CD4-positive, alpha-beta T cell (primary cell): ENCODE data around the gene EPB41L4A. TPM values are rescaled to one million over a fixed set of nuclear protein-coding genes. Genes with fewer than 3 reads are reported as not detected.

Experiments used
- ATAC-seq: fragments of 200-7000 bp; cut with Tn5 transposase; one replicate; pipeline ENCODE4 v1.10.0; 2022; ENCODE audit warnings: mild to moderate bottlenecking; ENCODE audit not compliant: poor library complexity
- CTCF ChIA-PET: fragments of 350-600 bp; sonication (Branson Sonifier 250); formaldehyde crosslinking; loops from one replicate; lab custom pipeline; 2021; ENCODE audit warnings: antibody characterized with exemption, inconsistent platforms; lab: Charles Lee
- POLR2A ChIA-PET: fragments of 350-600 bp; sonication (Branson Sonifier 250); formaldehyde crosslinking; loops from one replicate; lab custom pipeline; 2021; ENCODE audit warnings: antibody characterized with exemption, inconsistent platforms; lab: Charles Lee
- DNase-seq, 14 experiments: peaks; one replicate each; pipeline ENCODE4 v3.0.0-alpha.2; 2013 to 2020; ENCODE audit warnings: mixed read lengths in 2 of 14
- H3K27ac ChIP-seq, 2 donors: one replicate each; pipeline versions ENCODE4 v1.5.1 to v1.7.0; 2013; ENCODE audit warnings: low read length in 2 of 2, low read depth in 1 of 2, mild to moderate bottlenecking in 1 of 2
- H3K27me3 ChIP-seq, 2 experiments: 1 replicate in 1 of 2; 2 replicates in 1 of 2; pipeline versions ENCODE4 v1.6.1 to v1.7.0; 2013; ENCODE audit warnings: low read length in 2 of 2, control low read depth in 1 of 2, mild to moderate bottlenecking in 1 of 2, moderate library complexity in 1 of 2; ENCODE audit not compliant: insufficient read depth in 2 of 2, control insufficient read depth in 1 of 2
- H3K36me3 ChIP-seq: one replicate; pipeline ENCODE4 v1.6.1; 2013; ENCODE audit warnings: low read length, control low read depth; ENCODE audit not compliant: insufficient read depth
- H3K4me1 ChIP-seq: one replicate; pipeline ENCODE4 v1.6.1; 2013; ENCODE audit warnings: low read length, control low read depth; ENCODE audit not compliant: insufficient read depth
- H3K4me3 ChIP-seq: one replicate; pipeline ENCODE4 v1.5.1; 2013; ENCODE audit warnings: mild to moderate bottlenecking, low read length, moderate library complexity
- H3K9me3 ChIP-seq, 2 experiments: 1 replicate in 1 of 2; 2 replicates in 1 of 2; pipeline versions ENCODE4 v1.6.1 to v1.7.0; 2013; ENCODE audit warnings: low read length in 2 of 2, mild to moderate bottlenecking in 2 of 2, control low read depth in 1 of 2, moderate library complexity in 1 of 2; ENCODE audit not compliant: control insufficient read depth in 1 of 2, insufficient read depth in 1 of 2
- H3K27ac Mint-ChIP-seq: one replicate; pipeline ENCODE4 v1.8.0; 2020; ENCODE audit warnings: mixed read lengths
- H3K27me3 Mint-ChIP-seq: one replicate; pipeline ENCODE4 v1.8.0; 2021; ENCODE audit warnings: mixed read lengths
- H3K36me3 Mint-ChIP-seq: one replicate; pipeline ENCODE4 v1.8.0; 2021; ENCODE audit warnings: low read depth, mixed read lengths
- H3K4me1 Mint-ChIP-seq: one replicate; pipeline ENCODE4 v1.8.0; 2021; ENCODE audit warnings: low read depth, mixed read lengths
- H3K4me3 Mint-ChIP-seq: one replicate; pipeline ENCODE4 v1.8.0; 2020; ENCODE audit warnings: mild to moderate bottlenecking, mixed read lengths
- H3K9me3 Mint-ChIP-seq: one replicate; pipeline ENCODE4 v1.8.0; 2020; ENCODE audit warnings: mixed read lengths
- CTCF ChIP-seq: fragments of 200-600 bp; IDR thresholded peaks from one replicate; pipeline ENCODE4 v1.8.0; 2022; ENCODE audit warnings: antibody characterized with exemption, mild to moderate bottlenecking
- intact Hi-C, 2 experiments: fragments of 100-400 bp; cut with DNase I in 1 of 2; cut with micrococcal nuclease in 1 of 2; formaldehyde crosslinking; loops; one replicate each; pipeline versions ENCODE4 v1.15.1 to v1.9.0; 2023 to 2025; cut with DNase I, micrococcal nuclease
- total RNA-seq, 174 experiments: library from RNA in 2 of 174; stranded (reverse) in 2 of 174; gene quantifications; one replicate each; pipeline ENCODE4 v1.2.3 and lab custom pipeline; 2021 to 2026

The EPB41L4A gene
- total RNA-seq, 2 experiments from 2014 or later = 0.08 TPM; not detected in 1

GRCh38 chr5:112165897-112166737 lies 253.0 kb downstream of the EPB41L4A start:
- no peak for ATAC-seq
- Mint-ChIP-seq H3K4me1 (peaks cover 12% of the 10 kb centered on the region), H3K9me3 (no peaks in the 10 kb centered on the region), H3K27ac (no peak overlapping the region), H3K27me3 (no peaks in the 10 kb centered on the region), H3K4me3 (peak overlapping the region; percentile 1), H3K36me3 (peaks cover 67% of the 10 kb centered on the region)
- Histone ChIP-seq H3K27me3 (no peaks in the 10 kb centered on the region), H3K36me3 (peaks cover 54% of the 10 kb centered on the region), H3K27ac (no peak overlapping the region), H3K9me3 (no peaks in the 10 kb centered on the region), H3K4me3 (no peak overlapping the region), H3K4me1 (peaks cover 8% of the 10 kb centered on the region)
- POLR2A ChIA-PET = no interaction called here
- intact Hi-C loops = loop anchor here in 1 of 2 experiments (10.0 kb wide), 1 partner anchor 1349 kb away; the partner anchor contains the start of gene YTHDC2
- no peak for DNase-seq
- TF ChIP-seq CTCF = no peak
- CTCF ChIA-PET = interaction anchor here (0.6 to 1.3 kb wide), 6 partner anchors 8 to 997 kb away, joined by 3 to 4 read pairs (median 3); no protein-coding TSS in a partner anchor

GRCh38 chr5:112165399-112165798 lies 253.7 kb downstream of the EPB41L4A start:
- H3K9me3 Mint-ChIP-seq = no peaks in the 10 kb centered on the region
- POLR2A ChIA-PET = no interaction called here
- Histone ChIP-seq H3K4me1 (peaks cover 11% of the 10 kb centered on the region), H3K27me3 (no peaks in the 10 kb centered on the region), H3K36me3 (peaks cover 54% of the 10 kb centered on the region), H3K27ac (no peak overlapping the region), H3K9me3 (no peaks in the 10 kb centered on the region), H3K4me3 (no peak overlapping the region)
- intact Hi-C loops = loop anchor here in 1 of 2 experiments (10.0 kb wide), 1 partner anchor 1349 kb away; the partner anchor contains the start of gene YTHDC2
- DNase-seq = no peak
- H3K4me3 Mint-ChIP-seq = no peak overlapping the region
- no peak for ATAC-seq
- H3K4me1 Mint-ChIP-seq = peaks cover 18% of the 10 kb centered on the region
- H3K36me3 Mint-ChIP-seq = peaks cover 67% of the 10 kb centered on the region
- no peak for TF ChIP-seq CTCF
- no peaks in the 10 kb centered on the region for H3K27me3 Mint-ChIP-seq
- CTCF ChIA-PET = interaction anchor here (0.6 to 1.3 kb wide), 3 partner anchors 9 to 10 kb away, joined by 3 read pairs; no protein-coding TSS in a partner anchor
- no peak overlapping the region for H3K27ac Mint-ChIP-seq

- DNase-seq (no peak), ATAC-seq (no peak)
- peaks cover 16% of the 10 kb centered on the region for H3K4me1 ChIP-seq
- TF ChIP-seq CTCF = no peak
- ChIA-PET POLR2A (no interaction called here), CTCF (no interaction called here)
- intact Hi-C loops = loop anchor here (5.0 to 10.0 kb wide), 4 partner anchors 406 to 1426 kb away; partner anchors contain the start of genes NREP (in 1 of the 2), SLC25A46 (in 1 of the 2) and YTHDC2 (in 1 of the 2)
- Mint-ChIP-seq H3K9me3 (no peaks in the 10 kb centered on the region), H3K27me3 (no peaks in the 10 kb centered on the region), H3K27ac (peak overlapping the region; percentile 4), H3K4me3 (peak overlapping the region; percentile 8), H3K36me3 (peaks cover 61% of the 10 kb centered on the region), H3K4me1 (peaks cover 21% of the 10 kb centered on the region)
- H3K4me3 ChIP-seq = no peak overlapping the region
- H3K9me3 ChIP-seq = no peaks in the 10 kb centered on the region
- peaks cover 54% of the 10 kb centered on the region for H3K36me3 ChIP-seq
- H3K27ac ChIP-seq = no peak overlapping the region
- H3K27me3 ChIP-seq = no peaks in the 10 kb centered on the region
These were observed 255.6 kb downstream of the EPB41L4A start for GRCh38 chr5:112163435-112163834.
